ENCODE data around the gene MSLN.
"Not testable (repeated sequence)": the region's sequence is repeated elsewhere in the genome, so short reads cannot be mapped to it uniquely, and the experiment has no call there.

Gene MSLN

GRCh38 chr16:734981-735881 lies 25.3 kb upstream of the MSLN start:
- Histone ChIP-seq H3K4me3 (no peak overlapping the region), H3K4me1 (peaks cover 3% of the 10 kb centered on the region; the same call in 1 of the 2 replicates), H3K27me3 (ENCODE audit: low read depth) (no peaks in the 10 kb centered on the region), H3K9me3 (no peaks in the 10 kb centered on the region), H3K36me3 (replicated peaks) (peaks cover 65% of the 10 kb centered on the region)
- DNase-seq (ENCODE audit: low spot score in 2 of 2) = no peak
- in situ Hi-C loops (cut with MboI; ENCODE audit: low sequenced_read_pairs) = loop anchor here (5.0 kb wide), 1 partner anchor 52 kb away; the partner anchor contains the start of genes CHTF18 and RPUSD1

- Histone ChIP-seq H3K9me3 (no peaks in the 10 kb centered on the region), H3K4me1 (peaks cover 3% of the 10 kb centered on the region; the same call in 1 of the 2 replicates), H3K27me3 (ENCODE audit: low read depth) (no peaks in the 10 kb centered on the region), H3K36me3 (replicated peaks) (peaks cover 62% of the 10 kb centered on the region), H3K4me3 (no peak overlapping the region)
- no peak for DNase-seq (ENCODE audit: low spot score in 2 of 2)
- in situ Hi-C loops (cut with MboI; ENCODE audit: low sequenced_read_pairs) = no loop called here
Measured at GRCh38 chr16:735982-736453, 24.5 kb upstream of the MSLN start.

- Histone ChIP-seq H3K27me3 (ENCODE audit: low read depth) (no peaks in the 10 kb centered on the region), H3K4me3 (no peak overlapping the region), H3K9me3 (no peaks in the 10 kb centered on the region), H3K4me1 (peaks cover 6% of the 10 kb centered on the region), H3K36me3 (replicated peaks) (peaks cover 54% of the 10 kb centered on the region)
- in situ Hi-C loops (cut with MboI; ENCODE audit: low sequenced_read_pairs) = no loop called here
- no peak for DNase-seq (ENCODE audit: low spot score in 2 of 2)
Measured at GRCh38 chr16:736936-737481, 23.5 kb upstream of the MSLN start.

DNA sequence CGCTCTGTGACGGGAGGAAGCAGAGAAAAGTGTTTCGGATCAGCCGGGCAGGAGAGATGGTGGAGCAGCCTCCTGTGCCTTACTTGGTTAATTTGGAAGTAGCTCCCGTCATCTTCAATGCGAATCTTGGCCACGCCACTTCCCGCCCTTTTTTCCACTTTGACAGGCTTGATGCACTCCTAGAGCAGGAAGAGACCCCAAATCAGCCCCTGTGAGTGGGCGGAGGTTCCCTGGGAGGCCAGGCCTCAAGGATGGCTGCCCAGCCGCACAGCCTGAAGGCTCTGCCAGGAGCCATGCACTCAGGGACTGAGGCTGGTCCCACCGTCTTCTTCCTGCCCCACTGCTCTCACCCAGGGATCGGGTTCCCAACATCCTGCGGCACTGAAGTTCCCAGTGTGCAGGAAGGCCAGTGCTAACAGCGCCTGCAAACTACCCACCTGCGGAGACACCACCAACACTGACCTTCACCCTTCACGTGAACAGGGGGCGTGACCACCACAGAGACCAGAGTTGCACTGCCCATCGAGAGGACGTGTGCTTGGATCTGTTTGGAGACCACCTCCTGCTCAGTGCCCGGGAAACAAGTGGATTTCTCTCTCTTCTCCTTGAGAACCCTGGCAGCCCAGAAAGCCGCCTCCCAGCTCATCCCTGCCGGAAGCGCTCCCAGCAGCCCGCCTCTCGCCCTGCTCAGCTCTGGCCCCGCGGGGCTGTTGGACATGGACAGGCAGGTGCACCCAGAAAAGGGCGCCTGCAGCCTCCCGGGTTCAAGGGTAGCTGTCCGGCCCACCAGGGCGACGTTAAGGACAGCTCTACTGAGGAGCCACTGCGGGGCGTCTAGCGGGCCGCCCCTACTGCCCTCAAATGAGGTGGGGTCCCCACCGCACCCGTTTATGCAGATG lies 20.7 kb upstream of the MSLN start:
- H3K4me1 ChIP-seq = peaks cover 6% of the 10 kb centered on the region
- in situ Hi-C loops (cut with MboI; ENCODE audit: low sequenced_read_pairs) = no loop called here
- H3K9me3 ChIP-seq = no peaks in the 10 kb centered on the region
- no peak for DNase-seq (ENCODE audit: low spot score in 2 of 2)
- peaks cover 32% of the 10 kb centered on the region for H3K36me3 ChIP-seq (replicated peaks)
- no peaks in the 10 kb centered on the region for H3K27me3 ChIP-seq (ENCODE audit: low read depth)
- peak overlapping the region; percentile 98 for H3K4me3 ChIP-seq

DNA sequence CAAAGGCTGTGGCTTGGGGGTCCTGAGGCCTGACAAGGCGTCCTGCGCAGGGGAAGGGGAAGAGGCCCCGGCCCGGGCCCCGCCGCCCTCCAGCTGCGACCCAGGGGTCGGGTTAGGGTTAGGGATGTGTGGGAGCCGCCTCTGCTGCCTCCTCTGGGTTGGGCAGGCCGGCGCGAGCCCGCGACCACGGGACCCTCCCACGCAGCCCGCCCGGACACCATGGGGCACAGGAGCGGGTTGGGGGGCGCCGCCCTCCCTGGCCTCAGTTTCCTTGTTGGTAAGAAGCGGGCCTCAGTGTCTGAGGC lies 20.1 kb upstream of the MSLN start:
- peaks cover 6% of the 10 kb centered on the region for H3K4me1 ChIP-seq
- DNase-seq (ENCODE audit: low spot score in 2 of 2) = no peak
- in situ Hi-C loops (cut with MboI; ENCODE audit: low sequenced_read_pairs) = no loop called here
- peaks cover 27% of the 10 kb centered on the region for H3K36me3 ChIP-seq (replicated peaks)
- H3K4me3 ChIP-seq = peak overlapping the region; percentile 98
- H3K27me3 ChIP-seq (ENCODE audit: low read depth) = no peaks in the 10 kb centered on the region
- no peaks in the 10 kb centered on the region for H3K9me3 ChIP-seq

DNA sequence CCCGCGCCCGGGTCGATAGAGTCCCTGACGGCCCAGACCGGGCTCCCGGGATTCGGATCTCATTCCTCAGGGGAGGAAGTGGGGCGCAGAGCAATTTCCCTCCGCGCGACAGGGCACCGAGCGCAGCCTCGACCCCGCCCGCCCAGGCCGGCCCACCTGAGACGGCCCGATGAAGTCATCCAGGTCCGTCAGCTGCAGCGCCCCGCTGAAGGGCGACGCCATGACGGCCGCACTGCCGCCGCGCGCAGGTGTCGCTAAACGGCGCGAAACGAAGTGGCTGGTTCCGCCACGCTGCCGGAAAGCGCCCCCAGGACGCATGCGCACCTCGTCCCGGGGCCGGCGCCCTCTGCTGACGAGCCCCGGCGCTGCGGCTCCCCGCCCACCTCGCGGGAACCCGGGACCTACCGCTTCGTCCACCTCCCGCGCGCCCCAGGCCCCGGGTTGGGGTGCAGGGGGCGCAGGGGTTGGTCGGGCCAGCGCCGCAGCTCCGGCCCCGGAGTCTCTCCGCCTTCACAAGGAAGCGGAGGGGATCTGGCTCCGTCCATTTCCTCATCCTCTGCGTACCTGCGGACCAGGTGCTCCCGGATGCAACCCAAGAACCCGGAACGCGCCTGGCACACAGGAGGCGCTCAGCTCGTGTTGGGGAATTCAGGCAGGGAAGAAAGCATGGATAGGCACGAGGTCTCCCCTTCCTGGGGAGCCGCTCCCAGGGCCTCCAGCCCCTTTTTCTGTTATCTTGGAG lies 19.6 kb upstream of the MSLN start, which contains the start of gene CIAO3:
CIAO3 (minus strand) TSS at position 234 of the 742 bp plus-strand sequence; CDS start at position 222, 12 bp downstream.
- peak within 1 kb of the TSS; percentile 98 for H3K4me3 ChIP-seq
- in situ Hi-C loops (cut with MboI; ENCODE audit: low sequenced_read_pairs) = no loop called here

DNA sequence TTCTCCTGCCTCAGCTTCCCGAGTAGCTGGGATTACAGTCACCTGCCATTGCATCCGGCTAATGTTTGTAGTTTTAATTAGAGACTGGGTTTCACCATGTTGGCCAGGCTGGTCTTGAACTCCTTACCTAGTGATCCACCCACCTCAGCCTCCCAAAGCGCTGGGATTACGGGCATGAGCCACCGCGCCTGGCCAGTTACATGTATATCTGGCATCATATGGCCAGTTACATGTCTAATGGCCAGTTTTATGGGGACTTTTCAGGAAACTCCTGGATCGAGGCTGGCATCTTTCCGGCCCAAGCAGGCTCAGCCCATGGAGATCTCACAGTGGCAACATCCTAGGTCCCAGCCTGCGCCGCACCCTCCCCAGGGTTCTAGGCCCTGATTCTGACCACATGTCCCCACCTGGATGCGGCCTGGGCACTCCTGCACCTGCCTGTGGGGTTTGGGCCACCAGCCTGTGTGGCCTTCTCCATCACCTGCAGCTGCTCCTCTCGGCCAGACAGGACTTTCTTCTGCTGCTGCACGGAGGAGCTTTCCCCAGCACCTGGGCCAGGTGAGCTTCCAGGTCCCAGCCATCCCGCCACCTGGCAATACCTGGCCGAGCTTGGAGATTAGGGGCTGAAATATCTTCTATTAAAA lies 18.4 kb upstream of the MSLN start:
- no peak overlapping the region for H3K4me3 ChIP-seq
- no peak for DNase-seq (ENCODE audit: low spot score in 2 of 2)
- in situ Hi-C loops (cut with MboI; ENCODE audit: low sequenced_read_pairs) = no loop called here
- H3K36me3 ChIP-seq (replicated peaks) = peaks cover 10% of the 10 kb centered on the region
- H3K9me3 ChIP-seq = no peaks in the 10 kb centered on the region
- H3K4me1 ChIP-seq = peaks cover 6% of the 10 kb centered on the region
- no peaks in the 10 kb centered on the region for H3K27me3 ChIP-seq (ENCODE audit: low read depth)

More for the DNA sequence above, 19.6 kb upstream of the MSLN start, which contains the start of gene CIAO3:
- Histone ChIP-seq H3K4me1 (peaks cover 6% of the 10 kb centered on the region), H3K27me3 (ENCODE audit: low read depth) (no peaks in the 10 kb centered on the region), H3K9me3 (no peaks in the 10 kb centered on the region), H3K36me3 (replicated peaks) (peaks cover 22% of the 10 kb centered on the region)
- DNase-seq (ENCODE audit: low spot score in 2 of 2) = peak; percentile 72 to 92

DNA sequence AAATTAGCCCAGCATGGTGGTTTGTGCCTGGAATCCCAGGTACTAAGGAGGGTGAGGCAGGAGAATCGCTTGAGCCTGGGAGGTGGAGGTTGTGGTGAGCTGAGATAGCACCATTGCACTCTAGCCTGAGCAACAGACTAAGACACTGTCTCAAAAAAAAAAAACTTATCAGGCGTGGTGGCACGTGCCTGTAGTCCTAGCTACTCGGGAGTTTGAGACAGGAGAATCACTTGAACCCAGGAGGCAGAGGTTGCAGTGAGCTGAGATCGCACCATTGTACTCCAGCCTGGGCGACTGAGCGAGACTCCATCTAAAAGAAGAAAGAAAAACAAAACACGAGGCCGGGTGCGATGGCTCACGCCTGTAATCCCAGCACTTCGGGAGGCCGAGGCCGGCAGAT lies 17.6 kb upstream of the MSLN start:
- H3K27me3 ChIP-seq (ENCODE audit: low read depth); H3K9me3 ChIP-seq; DNase-seq (ENCODE audit: low spot score in 2 of 2); H3K36me3 ChIP-seq (replicated peaks); H3K4me1 ChIP-seq; in situ Hi-C loops (cut with MboI; ENCODE audit: low sequenced_read_pairs); H3K4me3 ChIP-seq: not testable (repeated sequence)

- peaks cover 3% of the 10 kb centered on the region for H3K36me3 ChIP-seq (replicated peaks)
- peak in 1 of 2 experiments; percentile 41 for DNase-seq (ENCODE audit: low spot score in 2 of 2)
Measured at GRCh38 chr16:743794-744500, 16.6 kb upstream of the MSLN start.

DNA sequence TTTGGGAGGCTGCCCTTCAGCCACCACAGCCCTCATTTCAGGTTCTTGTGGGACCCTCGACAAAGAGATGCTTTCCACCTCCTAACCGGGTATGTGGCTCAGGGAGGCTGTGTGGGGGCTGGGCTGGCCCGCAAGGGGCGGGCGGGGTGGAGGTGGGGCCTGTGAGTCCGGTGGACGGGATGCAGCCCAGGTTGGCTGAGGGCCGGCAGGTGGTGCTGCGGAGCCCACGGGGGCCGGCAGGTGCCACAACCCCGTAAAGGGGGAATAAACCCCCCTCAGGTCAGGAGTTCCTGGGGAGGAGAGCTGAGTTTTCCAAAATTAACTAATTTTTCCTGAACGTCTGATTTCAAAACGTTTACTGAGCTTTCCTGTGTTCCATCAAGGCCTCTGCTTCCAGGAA lies 14.8 kb upstream of the MSLN start:
- no peaks in the 10 kb centered on the region for H3K36me3 ChIP-seq (replicated peaks)
- DNase-seq (ENCODE audit: low spot score in 2 of 2) = peak; percentile 31 to 81
- no peaks in the 10 kb centered on the region for H3K27me3 ChIP-seq (ENCODE audit: low read depth)
- in situ Hi-C loops (cut with MboI; ENCODE audit: low sequenced_read_pairs) = no loop called here
- peaks cover 3% of the 10 kb centered on the region for H3K4me1 ChIP-seq
- H3K9me3 ChIP-seq = no peaks in the 10 kb centered on the region
- H3K4me3 ChIP-seq = no peak overlapping the region

More at GRCh38 chr16:743794-744500, 16.6 kb upstream of the MSLN start:
- Histone ChIP-seq H3K9me3 (no peaks in the 10 kb centered on the region), H3K4me3 (no peak overlapping the region), H3K4me1 (peaks cover 6% of the 10 kb centered on the region), H3K27me3 (ENCODE audit: low read depth) (no peaks in the 10 kb centered on the region)
- in situ Hi-C loops (cut with MboI; ENCODE audit: low sequenced_read_pairs) = no loop called here

GRCh38 chr16:746637-747036 lies 13.9 kb upstream of the MSLN start:
- Histone ChIP-seq H3K9me3 (no peaks in the 10 kb centered on the region), H3K4me1 (peaks cover 2% of the 10 kb centered on the region), H3K36me3 (replicated peaks) (no peaks in the 10 kb centered on the region), H3K4me3 (no peak overlapping the region), H3K27me3 (ENCODE audit: low read depth) (no peaks in the 10 kb centered on the region)
- DNase-seq (ENCODE audit: low spot score in 2 of 2) = no peak
- in situ Hi-C loops (cut with MboI; ENCODE audit: low sequenced_read_pairs) = no loop called here

GRCh38 chr16:747978-748746 lies 12.4 kb upstream of the MSLN start:
- Histone ChIP-seq H3K36me3 (replicated peaks) (no peaks in the 10 kb centered on the region), H3K27me3 (ENCODE audit: low read depth) (no peaks in the 10 kb centered on the region), H3K9me3 (no peaks in the 10 kb centered on the region), H3K4me3 (no peak overlapping the region), H3K4me1 (peaks cover 11% of the 10 kb centered on the region)
- no peak for DNase-seq (ENCODE audit: low spot score in 2 of 2)
- in situ Hi-C loops (cut with MboI; ENCODE audit: low sequenced_read_pairs) = no loop called here
